Measurements from ENCODE around the gene WBP1.
"Not testable (repeated sequence)": the region's sequence is repeated elsewhere in the genome, so short reads cannot be mapped to it uniquely, and the experiment has no call there.

Gene WBP1

GRCh38 chr2:74427551-74427950 lies 30.7 kb upstream of the WBP1 start:
- DNase-seq (ENCODE audit: low spot score): no peak

GRCh38 chr2:74428675-74429074 lies 29.6 kb upstream of the WBP1 start:
- DNase-seq (ENCODE audit: low spot score): no peak

- DNase-seq (ENCODE audit: low spot score): peak; percentile 71
Measured at GRCh38 chr2:74429487-74430451, 28.5 kb upstream of the WBP1 start.

GRCh38 chr2:74430502-74430901 lies 27.7 kb upstream of the WBP1 start:
- DNase-seq (ENCODE audit: low spot score): no peak

GRCh38 chr2:74436111-74436805 lies 22.0 kb upstream of the WBP1 start:
- no peak for DNase-seq (ENCODE audit: low spot score)

- no peak for DNase-seq (ENCODE audit: low spot score)
Measured at GRCh38 chr2:74436848-74437695, 21.2 kb upstream of the WBP1 start.

GRCh38 chr2:74438248-74438647 lies 20.0 kb upstream of the WBP1 start:
- DNase-seq (ENCODE audit: low spot score): no peak

- DNase-seq (ENCODE audit: low spot score): no peak
Measured at GRCh38 chr2:74439373-74439772, 18.9 kb upstream of the WBP1 start.

GRCh38 chr2:74439803-74440377 lies 18.3 kb upstream of the WBP1 start:
- no peak for DNase-seq (ENCODE audit: low spot score)

GRCh38 chr2:74440378-74441169 lies 17.7 kb upstream of the WBP1 start:
- peak; percentile 94 for DNase-seq (ENCODE audit: low spot score)

GRCh38 chr2:74441170-74441689 lies 17.0 kb upstream of the WBP1 start:
- DNase-seq (ENCODE audit: low spot score): no peak

GRCh38 chr2:74441690-74442482 lies 16.4 kb upstream of the WBP1 start, which contains the start of gene RTKN:
RTKN (minus strand) TSS chr2:74441937; CDS start chr2:74441816, 121 bp downstream.
- peak; percentile 90 for DNase-seq (ENCODE audit: low spot score)

GRCh38 chr2:74442483-74443297 lies 15.5 kb upstream of the WBP1 start:
- DNase-seq (ENCODE audit: low spot score): not testable (repeated sequence)

GRCh38 chr2:74444498-74445318 lies 13.5 kb upstream of the WBP1 start:
- DNase-seq (ENCODE audit: low spot score): peak; percentile 72

- no peak for DNase-seq (ENCODE audit: low spot score)
Measured at GRCh38 chr2:74447230-74447999, 10.8 kb upstream of the WBP1 start.

- DNase-seq (ENCODE audit: low spot score): no peak
Measured at GRCh38 chr2:74448771-74449170, 9.5 kb upstream of the WBP1 start.

- no peak for DNase-seq (ENCODE audit: low spot score)
Measured at GRCh38 chr2:74450570-74451190, 7.6 kb upstream of the WBP1 start.

All from SW480 (cell line).